Caco-2 (cell line): ENCODE measurements around the gene INPP4A. TPM values are rescaled to one million over a fixed set of nuclear protein-coding genes. Genes with fewer than 3 reads are reported as not detected.
"Not testable (repeated sequence)": the region's sequence is repeated elsewhere in the genome, so short reads cannot be mapped to it uniquely, and the experiment has no call there.

Experiments used
- BruUV-seq: library from RNA; stranded (reverse); fragments of 400-500 nt; replicated peaks from 2 replicates; lab custom pipeline; 2021; lab: Mats Ljungman, UMichigan
- CTCF ChIA-PET: fragments of 300-600 bp; sonication (Branson Sonifier 250); formaldehyde crosslinking; loops from one replicate; lab custom pipeline; 2022; ENCODE audit warnings: antibody characterized with exemption; lab: Charles Lee
- POLR2A ChIA-PET: fragments of 300-600 bp; sonication (Branson Sonifier 250); formaldehyde crosslinking; loops from one replicate; lab custom pipeline; 2022; ENCODE audit warnings: antibody characterized with exemption; lab: Charles Lee
- DNase-seq, 2 experiments: peaks; one replicate each; pipeline versions ENCODE4 v3.0.0 to v3.0.0-alpha.2; 2020 to 2022
- H3K27me3 ChIP-seq: replicated peaks from 2 replicates; pipeline ENCODE4 v1.6.0; 2011; ENCODE audit warnings: low read length; ENCODE audit not compliant: control insufficient read depth, insufficient read depth
- H3K36me3 ChIP-seq: 2 replicates; pipeline ENCODE4 v1.5.1; 2011; ENCODE audit warnings: low read length; ENCODE audit not compliant: control insufficient read depth, insufficient read depth
- H3K4me1 ChIP-seq: fragments of 250-450 bp; sonication (Bioruptor Pico); 2 replicates; pipeline ENCODE4 v1.5.1; 2020; ENCODE audit warnings: mild to moderate bottlenecking
- H3K4me3 ChIP-seq: 2 replicates; pipeline ENCODE4 v1.5.1; 2011; ENCODE audit warnings: low read depth, mild to moderate bottlenecking, control low read depth, low read length
- H3K9me3 ChIP-seq: fragments of 250-450 bp; sonication (Bioruptor Pico); 2 replicates; pipeline ENCODE4 v1.5.1; 2020; ENCODE audit warnings: mild to moderate bottlenecking, moderate library complexity
- H3K27ac Mint-ChIP-seq: one replicate; pipeline ENCODE4 v1.8.0; 2022; ENCODE audit warnings: mixed read lengths; ENCODE audit not compliant: unreplicated experiment
- H3K27me3 Mint-ChIP-seq: one replicate; pipeline ENCODE4 v1.8.0; 2022; ENCODE audit warnings: mixed read lengths; ENCODE audit not compliant: insufficient read depth, unreplicated experiment
- H3K36me3 Mint-ChIP-seq: one replicate; pipeline ENCODE4 v1.8.0; 2022; ENCODE audit warnings: mild to moderate bottlenecking, mixed read lengths; ENCODE audit not compliant: insufficient read depth, unreplicated experiment
- H3K4me1 Mint-ChIP-seq: one replicate; pipeline ENCODE4 v1.8.0; 2022; ENCODE audit warnings: low read depth, mixed read lengths; ENCODE audit not compliant: unreplicated experiment
- H3K4me3 Mint-ChIP-seq: one replicate; pipeline ENCODE4 v1.8.0; 2022; ENCODE audit warnings: mild to moderate bottlenecking, moderate library complexity, mixed read lengths; ENCODE audit not compliant: unreplicated experiment
- H3K9me3 Mint-ChIP-seq: one replicate; pipeline ENCODE4 v1.8.0; 2022; ENCODE audit warnings: mixed read lengths; ENCODE audit not compliant: unreplicated experiment
- intact Hi-C: fragments of 100-400 bp; cut with micrococcal nuclease; formaldehyde crosslinking; loops from one replicate; pipeline ENCODE4 v1.10.0; 2022; ENCODE audit not compliant: unreplicated experiment
- total RNA-seq: library from RNA; stranded (reverse); gene quantifications from 2 replicates; pipeline ENCODE4 v1.2.3, GENCODE V29; 2022
- TF ChIP-seq, protein P1 (sequence below), 2 experiments: fragments of 200-600 bp in 1 of 2; IDR thresholded peaks; 1 replicate in 1 of 2; 2 replicates in 1 of 2; pipeline versions ENCODE4 v1.5.1 to v1.8.0; 2011 to 2022; ENCODE audit warnings: antibody characterized with exemption in 1 of 2, control low read depth in 1 of 2, inconsistent platforms in 1 of 2, low read depth in 1 of 2, low read length in 1 of 2, mild to moderate bottlenecking in 1 of 2, moderate library complexity in 1 of 2; ENCODE audit not compliant: insufficient read depth in 1 of 2, severe bottlenecking in 1 of 2, unreplicated experiment in 1 of 2

INPP4A gene
- total RNA-seq, 1 experiment from 2014 or later: 26.3 TPM

DNA sequence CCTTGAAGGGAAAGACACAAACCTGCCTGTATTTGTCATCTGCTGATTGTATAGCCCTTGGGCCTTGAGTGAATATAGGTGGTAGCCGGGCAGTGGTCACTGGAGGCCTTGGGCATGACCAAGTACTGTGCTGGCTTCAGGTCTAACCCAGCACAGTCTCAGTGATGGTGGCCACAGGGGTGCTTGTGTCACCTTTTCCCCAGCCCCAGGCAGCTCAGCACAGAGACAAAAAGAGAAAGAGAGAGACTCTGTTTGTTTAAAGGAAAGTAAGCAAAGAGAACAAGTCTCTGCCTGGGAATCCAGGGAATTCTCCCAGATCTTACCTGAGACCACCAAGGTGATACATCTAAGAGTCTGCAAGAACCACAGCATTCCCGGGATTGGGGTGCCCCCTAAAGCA is 39.4 kb upstream of the INPP4A start:
- Mint-ChIP-seq H3K27me3 (peaks cover 13% of the 10 kb centered on the region), H3K27ac (no peak overlapping the region), H3K4me1 (no peaks in the 10 kb centered on the region), H3K36me3 (no peaks in the 10 kb centered on the region), H3K4me3 (no peak overlapping the region), H3K9me3 (no peaks in the 10 kb centered on the region)
- Histone ChIP-seq H3K27me3 (no peaks in the 10 kb centered on the region; the same call in 1 of the 2 replicates), H3K4me1 (no peaks in the 10 kb centered on the region), H3K4me3 (no peak overlapping the region), H3K36me3 (no peaks in the 10 kb centered on the region), H3K9me3 (no peaks in the 10 kb centered on the region)
- ChIA-PET POLR2A (no interaction called here), CTCF (no interaction called here)
- no TSS peak for BruUV-seq
- TF ChIP-seq, protein P1, sequence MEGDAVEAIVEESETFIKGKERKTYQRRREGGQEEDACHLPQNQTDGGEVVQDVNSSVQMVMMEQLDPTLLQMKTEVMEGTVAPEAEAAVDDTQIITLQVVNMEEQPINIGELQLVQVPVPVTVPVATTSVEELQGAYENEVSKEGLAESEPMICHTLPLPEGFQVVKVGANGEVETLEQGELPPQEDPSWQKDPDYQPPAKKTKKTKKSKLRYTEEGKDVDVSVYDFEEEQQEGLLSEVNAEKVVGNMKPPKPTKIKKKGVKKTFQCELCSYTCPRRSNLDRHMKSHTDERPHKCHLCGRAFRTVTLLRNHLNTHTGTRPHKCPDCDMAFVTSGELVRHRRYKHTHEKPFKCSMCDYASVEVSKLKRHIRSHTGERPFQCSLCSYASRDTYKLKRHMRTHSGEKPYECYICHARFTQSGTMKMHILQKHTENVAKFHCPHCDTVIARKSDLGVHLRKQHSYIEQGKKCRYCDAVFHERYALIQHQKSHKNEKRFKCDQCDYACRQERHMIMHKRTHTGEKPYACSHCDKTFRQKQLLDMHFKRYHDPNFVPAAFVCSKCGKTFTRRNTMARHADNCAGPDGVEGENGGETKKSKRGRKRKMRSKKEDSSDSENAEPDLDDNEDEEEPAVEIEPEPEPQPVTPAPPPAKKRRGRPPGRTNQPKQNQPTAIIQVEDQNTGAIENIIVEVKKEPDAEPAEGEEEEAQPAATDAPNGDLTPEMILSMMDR (IDR thresholded peaks at IDR 0.05; ENCODE audit: insufficient read depth in 1 of 2, low read depth in 1 of 2, low read length in 1 of 2, severe bottlenecking in 1 of 2, unreplicated experiment in 1 of 2): no peak
- no peak for DNase-seq
- intact Hi-C loops: no loop called here

DNA sequence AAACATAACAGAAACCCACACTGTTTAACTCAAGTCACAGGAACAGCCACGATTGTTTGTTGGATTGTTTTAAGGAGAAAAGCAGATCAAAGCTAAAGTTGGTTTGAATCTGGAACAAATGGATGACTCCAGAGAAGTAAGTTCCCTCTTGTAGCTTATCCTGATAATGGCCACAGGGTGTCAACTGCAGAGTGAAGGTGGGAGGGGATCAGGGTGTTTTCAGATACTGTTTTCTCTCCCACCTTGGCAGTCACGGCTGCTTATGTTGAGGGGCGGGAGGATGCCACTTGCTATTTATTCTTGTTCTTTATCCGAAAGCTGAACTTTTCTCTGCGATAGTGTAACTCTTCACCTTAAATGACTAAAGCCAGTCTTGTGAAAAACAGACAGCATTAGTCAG is 36.5 kb upstream of the INPP4A start:
- Mint-ChIP-seq H3K4me3 (no peak overlapping the region), H3K4me1 (peaks cover 3% of the 10 kb centered on the region), H3K27ac (no peak overlapping the region), H3K36me3 (no peaks in the 10 kb centered on the region), H3K27me3 (no peaks in the 10 kb centered on the region), H3K9me3 (no peaks in the 10 kb centered on the region)
- CTCF ChIA-PET: no interaction called here
- intact Hi-C loops: no loop called here
- BruUV-seq: no TSS peak
- Histone ChIP-seq H3K9me3 (no peaks in the 10 kb centered on the region), H3K4me1 (0 out of 2 replicates have a peak, but pooled peaks cover 3% of the 10 kb centered on the region), H3K4me3 (no peak overlapping the region), H3K36me3 (no peaks in the 10 kb centered on the region), H3K27me3 (no peaks in the 10 kb centered on the region)
- POLR2A ChIA-PET: no interaction called here
- DNase-seq: no peak
- TF ChIP-seq, protein P1 (IDR thresholded peaks at IDR 0.05; ENCODE audit: insufficient read depth in 1 of 2, low read depth in 1 of 2, low read length in 1 of 2, severe bottlenecking in 1 of 2, unreplicated experiment in 1 of 2): no peak

DNA sequence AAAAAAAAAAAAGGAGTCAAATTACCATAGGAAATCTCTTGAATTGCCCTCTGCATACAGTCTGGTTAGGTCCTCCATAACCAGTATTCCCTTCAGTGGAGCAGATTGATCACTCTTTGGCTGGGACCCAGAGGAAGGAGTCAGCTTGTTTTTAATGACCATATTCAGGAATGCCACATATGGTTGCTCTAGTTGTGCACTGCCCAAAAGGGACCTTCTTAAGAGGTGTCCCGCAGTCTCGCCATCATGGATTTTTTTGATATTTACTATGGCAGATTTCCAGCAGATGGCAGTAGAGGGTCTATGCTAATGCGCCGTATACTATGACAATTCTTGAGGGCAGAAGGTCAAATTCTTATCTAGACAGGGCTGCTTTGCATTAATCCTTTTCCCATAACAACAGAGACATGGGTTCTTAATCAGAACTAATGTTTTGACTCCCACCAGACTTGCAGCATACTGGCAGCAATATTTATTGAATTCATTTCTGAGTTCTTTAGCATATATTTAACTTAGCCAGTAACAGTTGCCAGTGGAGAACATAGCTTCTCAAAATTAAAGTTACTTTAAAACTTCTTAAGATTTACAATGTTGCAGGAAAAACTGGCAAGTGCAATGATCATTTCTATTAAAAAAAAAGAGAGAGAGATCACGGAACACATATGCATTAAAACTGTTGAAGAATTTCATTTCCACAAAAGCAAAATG is 31.8 kb upstream of the INPP4A start:
- no peaks in the 10 kb centered on the region for H3K36me3 ChIP-seq
- TF ChIP-seq, protein P1 (IDR thresholded peaks at IDR 0.05; ENCODE audit: insufficient read depth in 1 of 2, low read depth in 1 of 2, low read length in 1 of 2, severe bottlenecking in 1 of 2, unreplicated experiment in 1 of 2): peak; percentile 71 to 76
- peak in 1 of 2 experiments; percentile 83 for DNase-seq
- no peaks in the 10 kb centered on the region for H3K27me3 ChIP-seq
- H3K4me3 ChIP-seq: no peak overlapping the region
- intact Hi-C loops: loop anchor here (1.0 to 10.0 kb wide), 6 partner anchors 32 to 424 kb away; partner anchors contain the start of genes COA5 and UNC50
- H3K27ac Mint-ChIP-seq: no peak overlapping the region
- 0 out of 2 replicates have a peak, but pooled peaks cover 3% of the 10 kb centered on the region for H3K4me1 ChIP-seq
- no peaks in the 10 kb centered on the region for H3K36me3 Mint-ChIP-seq
- ChIA-PET CTCF (no interaction called here), POLR2A (no interaction called here)
- H3K4me3 Mint-ChIP-seq: no peak overlapping the region
- H3K9me3 Mint-ChIP-seq: peaks cover 8% of the 10 kb centered on the region
- H3K9me3 ChIP-seq: no peaks in the 10 kb centered on the region
- H3K27me3 Mint-ChIP-seq: no peaks in the 10 kb centered on the region
- peaks cover 4% of the 10 kb centered on the region for H3K4me1 Mint-ChIP-seq
- no TSS peak for BruUV-seq

DNA sequence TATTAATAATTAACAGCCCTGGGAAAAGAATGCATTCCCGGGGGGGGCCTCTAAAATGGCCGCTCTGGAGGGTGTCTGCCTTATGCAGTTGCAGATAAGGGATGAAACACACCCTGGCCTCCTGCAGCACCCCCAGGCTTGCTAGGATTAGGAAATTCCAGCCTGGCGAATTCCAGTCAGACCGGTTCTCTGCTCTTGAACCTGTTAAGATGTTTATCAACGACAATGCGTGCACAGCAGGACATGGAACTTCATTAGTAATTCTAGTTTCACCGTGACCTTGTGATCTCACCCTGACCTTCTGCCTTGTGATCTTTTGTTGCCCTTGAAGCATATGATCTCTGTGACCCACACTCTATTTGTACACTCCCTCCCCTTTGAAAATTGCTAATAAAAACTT is 30.4 kb upstream of the INPP4A start:
- intact Hi-C loops: loop anchor here (10.0 kb wide), 1 partner anchor 141 kb away; no protein-coding TSS in a partner anchor
- peak; percentile 54 to 56 for DNase-seq

DNA sequence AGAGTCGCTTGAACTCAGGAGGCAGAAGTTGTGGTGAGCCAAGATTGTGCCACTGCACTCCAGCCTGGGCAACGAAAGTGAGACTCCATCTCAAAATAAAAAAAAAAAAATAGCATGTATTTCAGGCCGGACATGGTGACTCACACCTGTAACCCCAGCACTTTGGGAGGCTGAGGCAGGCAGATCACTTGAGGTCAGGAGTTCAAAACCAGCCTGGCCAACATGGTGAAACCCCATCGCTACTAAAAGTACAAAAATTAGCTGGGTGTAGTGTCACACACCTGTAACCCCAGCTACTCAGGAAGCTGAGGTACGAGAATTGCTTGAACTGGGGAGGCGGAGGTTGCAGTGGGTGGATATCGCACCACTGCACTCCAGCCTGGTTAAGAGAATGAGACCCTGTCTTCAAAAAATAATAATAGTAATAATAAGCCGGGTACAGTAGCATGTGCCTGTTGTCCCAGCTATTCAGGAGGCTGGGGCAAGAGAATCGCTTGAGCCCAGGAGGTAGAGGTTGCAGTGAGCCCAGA is 28.9 kb upstream of the INPP4A start:
- POLR2A ChIA-PET, H3K27me3 ChIP-seq, H3K9me3 Mint-ChIP-seq, H3K4me1 ChIP-seq, H3K36me3 ChIP-seq, H3K36me3 Mint-ChIP-seq, H3K27ac Mint-ChIP-seq, H3K4me3 Mint-ChIP-seq, H3K4me3 ChIP-seq, CTCF ChIA-PET, DNase-seq, H3K9me3 ChIP-seq, H3K4me1 Mint-ChIP-seq, BruUV-seq, H3K27me3 Mint-ChIP-seq: not testable (repeated sequence)
- intact Hi-C loops: loop anchor here (10.0 kb wide), 1 partner anchor 139 kb away; no protein-coding TSS in a partner anchor

More for the DNA sequence above, 30.4 kb upstream of the INPP4A start:
- H3K36me3 ChIP-seq, H3K4me1 ChIP-seq, H3K9me3 Mint-ChIP-seq, H3K27me3 ChIP-seq, H3K36me3 Mint-ChIP-seq, CTCF ChIA-PET, H3K27ac Mint-ChIP-seq, H3K4me3 ChIP-seq, H3K4me1 Mint-ChIP-seq, H3K4me3 Mint-ChIP-seq, BruUV-seq, H3K9me3 ChIP-seq, H3K27me3 Mint-ChIP-seq, POLR2A ChIA-PET: not testable (repeated sequence)
